ENCODE measurements around the gene XRCC1. TPM values are rescaled to one million over a fixed set of nuclear protein-coding genes. Genes with fewer than 3 reads are reported as not detected.

Gene XRCC1
- total and polyA plus RNA-seq, 9 of the 15 experiments (the other 6 are each of a cell fraction or from before 2014, with no cell fraction given): 1.5 to 36.9 (median 24.9) TPM

GRCh38 chr19:43532962-43533545, 42.3 kb downstream of the XRCC1 start, which contains the start of gene ZNF575 (continued):
- TF ChIP-seq STAT6 (CRISPR knock-in tag; IDR thresholded peaks at IDR 0.05): no peak
- TF ChIP-seq ELF4 (CRISPR knock-in tag; IDR thresholded peaks at IDR 0.05): no peak
- peak; percentile 14; the same call in 1 of the 2 replicates for TF ChIP-seq NKRF (IDR thresholded peaks at IDR 0.05; ENCODE audit: borderline replicate concordance)
- peak; percentile 50; the same call in 1 of the 2 replicates for TF ChIP-seq MYC (IDR thresholded peaks at IDR 0.05; ENCODE audit: low read depth, low read length)
- TF ChIP-seq MYC (CRISPR knock-in tag; IDR thresholded peaks at IDR 0.05; ENCODE audit: borderline replicate concordance, low read depth): no peak
- no peak for TF ChIP-seq BACH1 (tag; IDR thresholded peaks at IDR 0.05)
- no peak for TF ChIP-seq TRIM28 (IDR thresholded peaks at IDR 0.05)
- no peak for TF ChIP-seq SMAD3 (CRISPR knock-in tag; conservative IDR thresholded peaks at IDR 0.05)
- no peak for TF ChIP-seq ZNF431 (CRISPR knock-in tag; IDR thresholded peaks at IDR 0.05)
- no peak for TF ChIP-seq GATAD2B (IDR thresholded peaks at IDR 0.05; ENCODE audit: borderline replicate concordance)
- TF ChIP-seq ZNF780A (CRISPR knock-in tag; IDR thresholded peaks at IDR 0.05): no peak
- TF ChIP-seq NR1H2 (CRISPR knock-in tag; IDR thresholded peaks at IDR 0.05): no peak
- no peak for TF ChIP-seq FOXK2 (conservative IDR thresholded peaks at IDR 0.05 in 1 of 2, IDR thresholded peaks at IDR 0.05 in 1 of 2; ENCODE audit: low read depth in 2 of 2)
- TF ChIP-seq ZNF184 (CRISPR knock-in tag; IDR thresholded peaks at IDR 0.05): no peak
- no peak for TF ChIP-seq ZHX1 (conservative IDR thresholded peaks at IDR 0.05; ENCODE audit: low read length)
- TF ChIP-seq POLR2AphosphoS5 (IDR thresholded peaks at IDR 0.05; ENCODE audit: control insufficient read depth, insufficient read depth, low read depth, low read length): no peak
- TF ChIP-seq ZBED1 (IDR thresholded peaks at IDR 0.05): no peak
